Omental fat pad (tissue), 4 donors: Measurements from ENCODE around the gene OR8D2. TPM values are rescaled to one million over a fixed set of nuclear protein-coding genes. Genes with fewer than 3 reads are reported as not detected.

Source experiments
- ATAC-seq: fragments of 150-250 bp; one replicate; pipeline ENCODE4 v1.9.1; 2016; ENCODE audit warnings: mild to moderate bottlenecking, moderate library complexity; ENCODE audit not compliant: low FRiP score
- DNase-seq: peaks from one replicate; pipeline ENCODE4 v3.0.0-alpha.2; 2019; ENCODE audit warnings: low spot score
- total RNA-seq, 4 donors: library from RNA; depleted of rRNA; stranded (reverse); fragments of >200 nt; gene quantifications; one replicate each; pipeline ENCODE4 v1.1.0, GENCODE V29; 2016
- TF ChIP-seq, protein P1 (sequence below), 3 donors: fragments of 450-650 bp; IDR thresholded peaks; one replicate each; pipeline ENCODE4 v1.5.1; 2016 to 2017; ENCODE audit warnings: antibody characterized with exemption in 3 of 3, mild to moderate bottlenecking in 3 of 3, moderate library complexity in 2 of 3

OR8D2 gene
- total RNA-seq, 4 donors from 2014 or later, result not detected

DNA sequence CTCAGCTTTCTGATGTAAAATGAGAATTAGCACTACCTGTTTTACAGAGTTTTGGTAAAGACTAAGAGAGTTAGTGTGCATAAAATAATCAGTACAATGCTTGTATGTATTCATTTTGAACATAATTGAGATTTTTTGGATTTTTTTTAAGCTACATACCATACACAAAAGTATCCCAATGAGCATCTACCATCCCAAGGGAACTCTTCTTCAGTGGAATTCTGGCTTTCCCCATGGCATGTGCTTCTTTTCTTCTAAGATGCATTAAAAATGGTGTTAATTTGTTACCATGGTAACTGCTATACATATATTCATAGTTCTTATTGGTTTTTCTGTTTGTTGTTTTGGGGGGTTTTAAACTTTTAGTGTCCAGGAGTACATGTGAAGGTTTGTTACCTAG, 24.0 kb downstream of the OR8D2 start:
- TF ChIP-seq, protein P1, sequence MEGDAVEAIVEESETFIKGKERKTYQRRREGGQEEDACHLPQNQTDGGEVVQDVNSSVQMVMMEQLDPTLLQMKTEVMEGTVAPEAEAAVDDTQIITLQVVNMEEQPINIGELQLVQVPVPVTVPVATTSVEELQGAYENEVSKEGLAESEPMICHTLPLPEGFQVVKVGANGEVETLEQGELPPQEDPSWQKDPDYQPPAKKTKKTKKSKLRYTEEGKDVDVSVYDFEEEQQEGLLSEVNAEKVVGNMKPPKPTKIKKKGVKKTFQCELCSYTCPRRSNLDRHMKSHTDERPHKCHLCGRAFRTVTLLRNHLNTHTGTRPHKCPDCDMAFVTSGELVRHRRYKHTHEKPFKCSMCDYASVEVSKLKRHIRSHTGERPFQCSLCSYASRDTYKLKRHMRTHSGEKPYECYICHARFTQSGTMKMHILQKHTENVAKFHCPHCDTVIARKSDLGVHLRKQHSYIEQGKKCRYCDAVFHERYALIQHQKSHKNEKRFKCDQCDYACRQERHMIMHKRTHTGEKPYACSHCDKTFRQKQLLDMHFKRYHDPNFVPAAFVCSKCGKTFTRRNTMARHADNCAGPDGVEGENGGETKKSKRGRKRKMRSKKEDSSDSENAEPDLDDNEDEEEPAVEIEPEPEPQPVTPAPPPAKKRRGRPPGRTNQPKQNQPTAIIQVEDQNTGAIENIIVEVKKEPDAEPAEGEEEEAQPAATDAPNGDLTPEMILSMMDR (IDR thresholded peaks at IDR 0.05), result no peak
- ATAC-seq, result no peak
- no peak for DNase-seq

DNA sequence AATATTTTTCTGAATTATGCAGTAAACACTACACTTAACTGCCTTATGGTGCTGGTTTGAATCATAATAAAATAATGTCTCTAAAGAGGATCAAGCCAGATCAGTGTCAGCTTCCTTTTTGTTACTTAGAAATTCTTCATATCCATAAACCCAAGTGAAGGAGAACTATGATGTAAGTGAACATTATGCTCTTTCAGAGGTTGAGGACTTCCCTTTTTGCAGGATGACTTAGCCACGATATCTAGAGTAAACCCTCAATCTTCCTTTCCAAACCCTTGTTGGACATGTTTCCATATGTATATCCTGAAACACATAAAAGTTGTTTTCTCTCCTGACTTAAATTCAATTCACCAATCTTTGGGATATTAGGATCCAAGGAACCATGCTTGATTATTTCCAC, 25.3 kb downstream of the OR8D2 start:
- DNase-seq, result no peak
- TF ChIP-seq, protein P1 (IDR thresholded peaks at IDR 0.05), result no peak
- no peak for ATAC-seq

DNA sequence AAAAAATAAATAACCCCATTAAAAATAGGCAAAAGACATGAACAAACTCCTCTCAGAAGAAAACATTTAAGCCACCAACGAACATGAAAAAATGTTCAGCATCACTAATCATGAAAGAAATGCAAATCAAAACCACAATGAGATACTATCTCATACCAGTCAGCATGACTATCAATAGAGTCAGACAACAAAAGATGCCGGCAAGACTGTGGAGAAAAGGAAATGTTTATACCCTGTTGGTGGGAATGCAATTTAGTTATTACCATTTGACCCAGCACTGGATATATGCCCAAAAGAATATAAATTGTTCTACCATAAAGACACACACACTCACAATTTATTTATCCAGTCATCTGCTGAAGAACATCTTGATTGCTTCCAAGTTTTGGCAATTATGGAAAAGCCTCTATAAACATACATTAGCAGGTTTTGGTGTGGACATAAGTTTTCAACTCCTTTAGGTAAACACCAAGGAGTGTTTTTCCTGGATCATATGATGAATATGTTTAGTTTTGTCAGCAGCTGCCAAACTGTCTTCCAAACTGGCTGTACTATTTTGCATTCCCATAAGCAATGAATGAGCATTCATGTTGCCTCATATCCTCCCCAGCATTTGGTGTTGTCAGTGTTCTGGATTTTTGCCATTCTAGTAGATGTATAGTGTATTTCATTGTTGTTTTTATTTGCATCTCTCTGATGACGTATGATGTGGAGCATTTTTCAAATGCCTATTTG, 34.2 kb downstream of the OR8D2 start:
- TF ChIP-seq, protein P1 (IDR thresholded peaks at IDR 0.05), result no peak
- no peak for ATAC-seq
- DNase-seq, result no peak

DNA sequence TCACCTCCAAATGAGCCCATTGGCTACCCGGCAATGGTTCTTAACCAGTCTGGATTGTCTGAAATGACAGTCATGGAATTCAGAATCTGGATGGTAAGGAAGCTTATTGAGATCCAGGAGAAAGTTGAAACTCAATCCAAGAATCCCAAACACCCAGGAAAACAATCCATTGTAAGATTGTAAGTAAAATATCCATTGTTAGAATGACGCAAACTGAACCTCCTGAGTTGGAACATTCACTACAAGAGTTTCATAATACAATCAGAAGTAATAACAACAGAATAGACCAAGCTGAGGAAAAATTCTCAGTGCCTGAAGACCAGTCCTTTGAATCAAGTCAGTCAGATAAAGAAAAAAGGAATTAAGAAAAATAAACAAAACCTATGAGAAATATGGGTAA, 41.7 kb downstream of the OR8D2 start:
- DNase-seq, result no peak
- no peak for ATAC-seq
- TF ChIP-seq, protein P1 (IDR thresholded peaks at IDR 0.05), result no peak

DNA sequence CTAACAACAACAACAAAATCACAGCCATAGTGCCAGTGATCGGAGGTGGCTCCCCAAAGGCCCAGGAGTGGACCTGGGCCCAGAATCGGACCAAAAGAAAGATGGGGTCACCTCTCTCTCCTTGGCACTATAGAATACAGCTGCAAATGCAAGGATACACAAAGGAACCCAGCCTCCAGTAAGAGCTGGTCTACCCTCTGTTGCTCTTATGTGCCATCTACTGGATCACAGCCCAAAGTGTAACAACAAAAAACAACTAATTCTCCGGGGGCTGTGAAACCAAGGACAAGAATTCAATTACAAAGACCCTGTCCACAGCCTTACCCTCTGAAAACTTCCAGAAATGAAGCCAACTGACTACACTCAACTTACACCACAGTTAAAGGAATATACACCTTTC, 42.2 kb downstream of the OR8D2 start:
- TF ChIP-seq, protein P1 (IDR thresholded peaks at IDR 0.05), result no peak

DNA sequence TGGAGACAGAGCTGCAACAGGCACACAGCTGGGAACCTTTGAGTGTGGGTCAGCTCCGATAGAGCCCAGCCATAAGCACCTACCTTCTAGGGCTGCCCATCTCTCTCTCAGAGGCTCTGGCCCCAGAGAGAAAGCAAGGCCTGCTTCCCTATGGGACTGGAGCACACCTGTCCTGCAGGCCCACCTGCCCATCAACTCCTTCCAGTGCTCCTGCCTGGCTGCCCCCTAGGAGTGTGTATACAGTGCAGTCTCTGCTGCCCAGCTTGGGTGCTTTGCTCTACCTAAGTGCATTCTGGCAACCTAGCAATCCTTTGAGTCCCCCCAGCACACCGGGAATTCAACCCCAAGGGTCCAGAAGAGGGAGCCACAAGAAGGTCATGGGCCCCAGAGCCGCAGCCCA, 42.8 kb downstream of the OR8D2 start:
- TF ChIP-seq, protein P1 (IDR thresholded peaks at IDR 0.05), result no peak
- ATAC-seq, result no peak
- DNase-seq, result no peak

More for the DNA sequence above, 42.2 kb downstream of the OR8D2 start:
- DNase-seq, result no peak
- ATAC-seq, result no peak

DNA sequence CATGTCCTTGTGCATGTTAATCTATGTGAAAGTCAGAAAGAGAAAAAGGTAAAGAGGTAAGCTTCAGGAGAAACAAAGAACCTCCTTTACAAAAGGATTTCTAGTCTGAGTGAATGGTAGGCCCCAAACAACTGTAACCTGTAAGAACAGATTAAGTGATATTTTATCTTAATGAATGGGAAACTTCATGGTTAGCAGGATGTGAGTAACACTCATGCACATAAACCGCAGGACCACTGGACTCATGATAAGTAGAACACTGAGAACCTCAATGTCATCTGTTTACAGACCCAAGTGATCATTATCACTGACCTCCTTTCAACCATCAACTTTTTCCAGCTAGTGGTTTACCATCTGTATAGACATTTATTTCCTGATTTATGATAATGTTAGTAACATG, 43.9 kb downstream of the OR8D2 start:
- ATAC-seq, result no peak
- DNase-seq, result no peak
- TF ChIP-seq, protein P1 (IDR thresholded peaks at IDR 0.05), result no peak
